Right atrium auricular region (tissue), 2 donors: ENCODE results near the gene PTPRN2. TPM values are rescaled to one million over a fixed set of nuclear protein-coding genes. Genes with fewer than 3 reads are reported as not detected.

Source experiments
- DNase-seq: peaks from one replicate; pipeline ENCODE4 v3.0.0-alpha.2; 2019; ENCODE audit warnings: low spot score
- H3K27ac ChIP-seq, 2 donors: fragments of 200-600 bp; sonication (generic); 1 replicate in 1 of 2; 2 replicates in 1 of 2; pipeline ENCODE4 v1.5.1; 2016 to 2019
- H3K27me3 ChIP-seq, 2 donors: fragments of 200-600 bp; sonication (generic); one replicate each; pipeline versions ENCODE4 v1.5.1 to v1.6.0; 2017 to 2019
- H3K36me3 ChIP-seq: fragments of 200-600 bp; sonication (generic); one replicate; pipeline ENCODE4 v1.5.1; 2016
- H3K4me1 ChIP-seq, 2 donors: fragments of 200-600 bp; sonication (generic); one replicate each; pipeline versions ENCODE4 v1.5.1 to v1.6.0; 2017 to 2019
- H3K4me3 ChIP-seq, 2 donors: fragments of 200-600 bp; sonication (generic); 1 replicate in 1 of 2; 2 replicates in 1 of 2; pipeline ENCODE4 v1.5.1; 2017 to 2019; ENCODE audit warnings: mild to moderate bottlenecking in 1 of 2, moderate library complexity in 1 of 2
- H3K9me3 ChIP-seq, 2 donors: fragments of 200-600 bp; sonication (generic); one replicate each; pipeline ENCODE4 v1.5.1; 2019
- total RNA-seq, 2 donors: library from RNA; depleted of rRNA; stranded (reverse); fragments of >200 nt; gene quantifications; one replicate each; pipeline ENCODE4 v1.1.0, GENCODE V29; 2016
- TF ChIP-seq, protein P1 (sequence below), 2 donors: fragments of 200-600 bp; sonication (generic); IDR thresholded peaks; one replicate each; pipeline ENCODE4 v1.5.1; 2019; ENCODE audit warnings: antibody characterized with exemption in 2 of 2

Gene PTPRN2
- total RNA-seq, 2 donors from 2014 or later: 2.6 to 2.7 TPM

DNA sequence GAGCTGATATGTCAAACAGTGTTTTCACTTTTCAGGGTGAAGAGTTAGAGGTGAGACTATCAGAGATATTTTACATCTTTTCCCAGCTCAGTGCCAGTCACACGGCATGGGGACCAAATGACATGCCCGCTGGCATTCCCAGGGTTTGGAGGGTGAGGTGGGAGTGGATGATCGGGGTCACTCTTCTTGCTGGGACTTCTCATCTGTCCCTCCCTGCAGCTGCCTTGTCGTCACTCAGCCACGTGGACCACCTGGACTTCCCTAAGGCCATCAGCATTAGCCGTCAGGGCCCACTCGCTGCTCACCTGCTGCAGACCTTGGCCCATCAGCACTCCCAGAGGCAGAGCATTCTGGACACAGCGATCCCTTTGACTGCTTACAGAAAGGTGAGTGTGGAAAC, 949.1 kb downstream of the PTPRN2 start:
- Histone ChIP-seq H3K36me3 (no peaks in the 10 kb centered on the region), H3K9me3 (peaks cover 0 to 17% of the 10 kb centered on the region in 2 donors), H3K27ac (no peak overlapping the region), H3K4me1 (no peaks in the 10 kb centered on the region), H3K4me3 (no peak overlapping the region), H3K27me3 (no peaks in the 10 kb centered on the region)
- TF ChIP-seq, protein P1, sequence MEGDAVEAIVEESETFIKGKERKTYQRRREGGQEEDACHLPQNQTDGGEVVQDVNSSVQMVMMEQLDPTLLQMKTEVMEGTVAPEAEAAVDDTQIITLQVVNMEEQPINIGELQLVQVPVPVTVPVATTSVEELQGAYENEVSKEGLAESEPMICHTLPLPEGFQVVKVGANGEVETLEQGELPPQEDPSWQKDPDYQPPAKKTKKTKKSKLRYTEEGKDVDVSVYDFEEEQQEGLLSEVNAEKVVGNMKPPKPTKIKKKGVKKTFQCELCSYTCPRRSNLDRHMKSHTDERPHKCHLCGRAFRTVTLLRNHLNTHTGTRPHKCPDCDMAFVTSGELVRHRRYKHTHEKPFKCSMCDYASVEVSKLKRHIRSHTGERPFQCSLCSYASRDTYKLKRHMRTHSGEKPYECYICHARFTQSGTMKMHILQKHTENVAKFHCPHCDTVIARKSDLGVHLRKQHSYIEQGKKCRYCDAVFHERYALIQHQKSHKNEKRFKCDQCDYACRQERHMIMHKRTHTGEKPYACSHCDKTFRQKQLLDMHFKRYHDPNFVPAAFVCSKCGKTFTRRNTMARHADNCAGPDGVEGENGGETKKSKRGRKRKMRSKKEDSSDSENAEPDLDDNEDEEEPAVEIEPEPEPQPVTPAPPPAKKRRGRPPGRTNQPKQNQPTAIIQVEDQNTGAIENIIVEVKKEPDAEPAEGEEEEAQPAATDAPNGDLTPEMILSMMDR (IDR thresholded peaks at IDR 0.05): no peak
- no peak for DNase-seq

DNA sequence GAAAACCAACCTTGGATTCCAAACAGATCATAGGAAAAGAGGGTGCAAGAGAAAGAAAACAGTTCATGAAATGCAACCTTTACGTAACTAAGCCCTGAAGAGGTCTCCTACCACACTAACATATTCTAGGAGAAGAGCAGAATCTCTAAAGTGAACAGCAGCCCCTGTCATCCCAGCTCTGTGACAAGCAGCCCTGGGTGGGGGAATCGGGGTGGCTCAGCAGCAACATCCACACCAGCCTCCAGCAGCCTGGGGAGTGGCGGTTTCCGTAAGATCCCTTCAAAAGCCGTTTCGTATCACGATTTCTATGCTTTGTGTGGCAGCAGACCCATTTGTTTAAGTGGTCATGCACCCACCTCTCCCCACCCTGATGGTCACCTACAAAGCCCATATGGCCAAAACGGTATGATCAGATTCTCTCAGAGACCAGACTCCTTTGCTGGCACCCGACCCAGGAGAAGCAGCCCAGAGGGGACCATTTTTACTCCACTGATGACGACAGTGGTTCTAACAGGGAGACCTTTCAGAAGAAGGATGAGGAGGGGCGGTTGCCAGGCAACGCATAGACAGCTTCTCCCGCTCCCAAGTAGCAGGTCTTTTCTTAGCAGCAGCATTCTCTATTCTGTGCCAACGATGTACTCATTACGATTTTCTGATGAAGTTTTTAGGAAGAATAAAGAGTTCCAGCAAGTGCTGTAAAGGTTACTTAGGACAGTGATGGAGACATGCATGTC, 950.2 kb downstream of the PTPRN2 start:
- peaks cover 0 to 17% of the 10 kb centered on the region in 2 donors for H3K9me3 ChIP-seq
- no peak for DNase-seq
- no peaks in the 10 kb centered on the region for H3K27me3 ChIP-seq
- TF ChIP-seq, protein P1 (IDR thresholded peaks at IDR 0.05): no peak
- no peaks in the 10 kb centered on the region for H3K36me3 ChIP-seq
- H3K27ac ChIP-seq: no peak overlapping the region
- H3K4me1 ChIP-seq: no peaks in the 10 kb centered on the region
- no peak overlapping the region for H3K4me3 ChIP-seq

DNA sequence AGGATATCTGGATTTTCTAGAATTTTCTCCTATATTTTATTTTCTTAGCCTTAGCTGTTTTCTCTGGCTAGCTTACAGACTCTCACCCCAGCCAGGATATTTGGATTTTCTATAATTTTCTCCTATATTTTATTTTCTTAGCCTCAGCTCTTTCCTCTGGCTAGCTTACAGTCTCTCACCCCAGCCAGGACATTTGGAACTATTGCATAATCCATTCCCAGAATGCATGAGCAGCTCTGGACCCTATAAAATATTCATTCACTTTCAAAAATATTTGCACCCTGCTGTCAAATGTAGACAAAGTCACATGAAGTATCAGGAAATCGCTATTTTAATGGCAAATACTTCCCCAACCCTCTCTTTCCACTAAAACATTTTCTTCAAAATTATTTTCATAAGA, 952.0 kb downstream of the PTPRN2 start:
- Histone ChIP-seq H3K27me3 (no peaks in the 10 kb centered on the region), H3K4me3 (no peak overlapping the region)

DNA sequence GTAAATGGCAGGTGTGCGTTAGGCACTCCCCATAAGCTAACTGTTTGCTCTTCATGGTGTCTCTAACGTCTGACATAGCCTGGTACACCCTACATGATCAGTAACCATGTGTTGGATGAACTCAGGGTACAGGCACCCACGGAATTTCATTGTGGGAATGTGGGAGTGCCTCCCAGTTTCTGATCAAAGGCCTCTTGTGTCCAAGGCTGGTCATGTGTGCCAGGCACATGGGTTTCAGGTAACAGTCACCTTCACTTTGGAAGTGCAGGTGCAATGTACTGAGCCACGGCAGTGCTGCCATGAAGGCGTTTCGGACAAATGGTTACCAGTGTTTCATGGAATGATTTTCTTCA, 952.5 kb downstream of the PTPRN2 start:
- Histone ChIP-seq H3K27me3 (no peaks in the 10 kb centered on the region), H3K9me3 (peaks cover 0 to 7% of the 10 kb centered on the region in 2 donors), H3K4me3 (no peak overlapping the region), H3K27ac (no peak overlapping the region), H3K36me3 (no peaks in the 10 kb centered on the region), H3K4me1 (no peaks in the 10 kb centered on the region)
- TF ChIP-seq, protein P1 (IDR thresholded peaks at IDR 0.05): no peak
- no peak for DNase-seq

More for the DNA sequence above, 952.0 kb downstream of the PTPRN2 start:
- Histone ChIP-seq H3K9me3 (peaks cover 0 to 13% of the 10 kb centered on the region in 2 donors), H3K27ac (no peak overlapping the region), H3K36me3 (no peaks in the 10 kb centered on the region), H3K4me1 (no peaks in the 10 kb centered on the region)
- no peak for DNase-seq
- TF ChIP-seq, protein P1 (IDR thresholded peaks at IDR 0.05): no peak

DNA sequence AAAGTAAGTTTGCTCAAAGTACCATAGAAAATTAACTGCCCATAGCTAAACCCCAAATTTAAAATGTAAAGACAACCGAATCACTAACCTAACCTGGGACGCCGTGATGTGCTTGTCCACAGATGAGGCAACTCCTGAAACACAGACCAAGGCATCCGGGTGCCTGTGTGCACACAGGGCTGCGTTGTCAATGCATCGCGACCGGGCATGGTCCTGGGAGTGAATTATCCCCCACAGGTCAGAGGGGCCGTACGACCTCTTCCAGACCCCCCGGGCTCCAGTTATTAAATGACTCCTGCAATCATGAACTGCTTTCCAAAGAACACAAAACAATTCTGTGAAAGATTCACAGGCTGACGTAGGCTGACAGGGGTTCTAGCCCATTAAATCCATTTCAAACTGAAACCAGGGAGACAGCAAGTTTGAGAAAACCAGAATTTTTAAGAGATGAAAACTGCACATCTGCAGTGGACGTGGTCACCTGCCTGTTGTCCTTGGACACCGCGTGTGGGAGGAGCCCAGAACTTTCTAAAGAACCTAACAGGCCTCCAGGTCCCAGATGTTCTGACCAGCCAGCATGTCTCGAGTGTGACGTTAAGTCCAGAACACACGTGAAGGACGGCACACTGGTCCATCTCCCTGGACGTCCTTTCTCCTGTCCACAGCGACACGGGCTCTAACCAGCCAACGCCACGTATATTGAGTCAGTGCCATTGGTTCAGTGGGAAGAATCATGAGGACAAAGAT, 953.0 kb downstream of the PTPRN2 start:
- Histone ChIP-seq H3K27me3 (no peaks in the 10 kb centered on the region), H3K36me3 (no peaks in the 10 kb centered on the region), H3K4me3 (no peak overlapping the region), H3K27ac (no peak overlapping the region), H3K4me1 (no peaks in the 10 kb centered on the region), H3K9me3 (peaks cover 0 to 2% of the 10 kb centered on the region in 2 donors)
- no peak for DNase-seq
- TF ChIP-seq, protein P1 (IDR thresholded peaks at IDR 0.05): no peak
